ENCODE results near the gene TMPRSS3.

DNA sequence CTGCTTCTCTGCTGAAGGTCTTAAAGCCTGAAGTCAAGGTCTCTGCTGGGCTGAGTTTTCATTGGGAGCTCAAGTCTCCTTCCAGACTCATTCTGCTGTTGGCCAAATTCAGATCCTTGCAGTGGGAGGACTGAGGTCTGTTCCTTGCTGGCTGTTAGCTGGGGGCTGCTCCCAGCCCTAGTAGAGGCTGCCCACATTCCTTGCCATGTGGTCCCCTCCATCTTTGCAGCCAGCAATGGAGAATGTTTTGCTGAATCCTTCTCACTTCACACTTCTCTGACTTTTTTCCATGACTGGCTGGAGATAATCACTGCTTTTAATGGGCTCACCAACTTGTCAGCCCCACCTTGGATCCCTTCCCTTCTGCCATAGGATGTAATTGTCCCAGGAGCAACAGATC, 41.1 kb upstream of the TMPRSS3 start:
- TF ChIP-seq CTCF (IDR thresholded peaks at IDR 0.05 in 2 of 3, conservative IDR thresholded peaks at IDR 0.05 in 1 of 3; ENCODE audit: insufficient read depth in 2 of 3, low read depth in 1 of 3, low read length in 3 of 3) (no peak), SMARCA4 (IDR thresholded peaks at IDR 0.05) (no peak), CBFB (CRISPR knock-in tag; IDR thresholded peaks at IDR 0.05) (no peak), POLR2AphosphoS2 (IDR thresholded peaks at IDR 0.05; ENCODE audit: low read length) (no peak), POLR2A (conservative IDR thresholded peaks at IDR 0.05) (no peak), FIP1L1 (IDR thresholded peaks at IDR 0.05; ENCODE audit: low read depth, low read length, poor library complexity, severe bottlenecking) (no peak), ZNF232 (CRISPR knock-in tag; IDR thresholded peaks at IDR 0.05) (no peak), ZSCAN32 (CRISPR knock-in tag; IDR thresholded peaks at IDR 0.05) (no peak), BACH1 (tag; IDR thresholded peaks at IDR 0.05) (no peak), RB1 (IDR thresholded peaks at IDR 0.05; ENCODE audit: low read depth) (no peak), ZNF639 (CRISPR knock-in tag; conservative IDR thresholded peaks at IDR 0.05 in 1 of 2, IDR thresholded peaks at IDR 0.05 in 1 of 2) (no peak), NONO (IDR thresholded peaks at IDR 0.05; ENCODE audit: low read depth in 2 of 2, low read length in 1 of 2) (no peak)
